Measurements from ENCODE around the gene TBC1D16.

GRCh38 chr17:79974566-79975497 lies 60.8 kb downstream of the TBC1D16 start:
- TF ChIP-seq, protein P1, sequence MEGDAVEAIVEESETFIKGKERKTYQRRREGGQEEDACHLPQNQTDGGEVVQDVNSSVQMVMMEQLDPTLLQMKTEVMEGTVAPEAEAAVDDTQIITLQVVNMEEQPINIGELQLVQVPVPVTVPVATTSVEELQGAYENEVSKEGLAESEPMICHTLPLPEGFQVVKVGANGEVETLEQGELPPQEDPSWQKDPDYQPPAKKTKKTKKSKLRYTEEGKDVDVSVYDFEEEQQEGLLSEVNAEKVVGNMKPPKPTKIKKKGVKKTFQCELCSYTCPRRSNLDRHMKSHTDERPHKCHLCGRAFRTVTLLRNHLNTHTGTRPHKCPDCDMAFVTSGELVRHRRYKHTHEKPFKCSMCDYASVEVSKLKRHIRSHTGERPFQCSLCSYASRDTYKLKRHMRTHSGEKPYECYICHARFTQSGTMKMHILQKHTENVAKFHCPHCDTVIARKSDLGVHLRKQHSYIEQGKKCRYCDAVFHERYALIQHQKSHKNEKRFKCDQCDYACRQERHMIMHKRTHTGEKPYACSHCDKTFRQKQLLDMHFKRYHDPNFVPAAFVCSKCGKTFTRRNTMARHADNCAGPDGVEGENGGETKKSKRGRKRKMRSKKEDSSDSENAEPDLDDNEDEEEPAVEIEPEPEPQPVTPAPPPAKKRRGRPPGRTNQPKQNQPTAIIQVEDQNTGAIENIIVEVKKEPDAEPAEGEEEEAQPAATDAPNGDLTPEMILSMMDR (conservative IDR thresholded peaks at IDR 0.05; ENCODE audit: low read length), result peak; percentile 78
- TF ChIP-seq EZH2phosphoT487 (IDR thresholded peaks at IDR 0.05; ENCODE audit: borderline replicate concordance, low read depth, low read length), result no peak

All from OCI-LY7 (cell line).